Large intestine (tissue), 3 donors: ENCODE results near the gene STXBP6. TPM values are rescaled to one million over a fixed set of nuclear protein-coding genes. Genes with fewer than 3 reads are reported as not detected.

Source experiments
- DNase-seq, 2 donors: peaks; one replicate each; pipeline versions ENCODE4 v3.0.0 to v3.0.0-alpha.2; 2013
- H3K27ac ChIP-seq: one replicate; pipeline ENCODE4 v1.5.1; 2013; ENCODE audit warnings: low read length
- H3K27me3 ChIP-seq: 2 replicates; pipeline ENCODE4 v1.6.1; 2013; ENCODE audit warnings: low read length; ENCODE audit not compliant: control insufficient read depth, insufficient read depth
- H3K36me3 ChIP-seq: 2 replicates; pipeline ENCODE4 v1.6.1; 2013; ENCODE audit warnings: low read length; ENCODE audit not compliant: control insufficient read depth, insufficient read depth
- H3K4me1 ChIP-seq: one replicate; pipeline ENCODE4 v1.6.1; 2013; ENCODE audit warnings: low read length; ENCODE audit not compliant: control insufficient read depth, insufficient read depth
- H3K4me3 ChIP-seq: one replicate; pipeline ENCODE4 v1.5.1; 2013; ENCODE audit warnings: low read length
- H3K9me3 ChIP-seq: one replicate; pipeline ENCODE4 v1.6.1; 2013; ENCODE audit warnings: mild to moderate bottlenecking, low read depth, low read length, moderate library complexity; ENCODE audit not compliant: control insufficient read depth
- WGBS: methylation state at CpG from one replicate; pipeline ENCODE4 v1.1.5; 2013; ENCODE audit warnings: low lambda C conversion rate; ENCODE audit not compliant: insufficient coverage; 5-methylcytosine and 5-hydroxymethylcytosine counted together
- polyA plus RNA-seq: library from polyadenylated mRNA; unstranded; fragments of 120-200 nt; gene quantifications from one replicate; pipeline ENCODE4 v1.2.1, GENCODE V29; 2013

STXBP6 gene
- polyA plus RNA-seq, 1 donor: 27.8 TPM

- H3K27ac ChIP-seq: peak overlapping the region; percentile 48
- WGBS: 21% methylated on average over 2 of the region's 2 CpGs
- H3K36me3 ChIP-seq: no peaks in the 10 kb centered on the region
- H3K9me3 ChIP-seq: no peaks in the 10 kb centered on the region
- H3K4me3 ChIP-seq: no peak overlapping the region
- peak; percentile 25 to 42 for DNase-seq
- no peaks in the 10 kb centered on the region for H3K27me3 ChIP-seq
- peaks cover 11% of the 10 kb centered on the region for H3K4me1 ChIP-seq
Measured at GRCh38 chr14:25041898-25042297, 8.0 kb downstream of the STXBP6 start.

DNA sequence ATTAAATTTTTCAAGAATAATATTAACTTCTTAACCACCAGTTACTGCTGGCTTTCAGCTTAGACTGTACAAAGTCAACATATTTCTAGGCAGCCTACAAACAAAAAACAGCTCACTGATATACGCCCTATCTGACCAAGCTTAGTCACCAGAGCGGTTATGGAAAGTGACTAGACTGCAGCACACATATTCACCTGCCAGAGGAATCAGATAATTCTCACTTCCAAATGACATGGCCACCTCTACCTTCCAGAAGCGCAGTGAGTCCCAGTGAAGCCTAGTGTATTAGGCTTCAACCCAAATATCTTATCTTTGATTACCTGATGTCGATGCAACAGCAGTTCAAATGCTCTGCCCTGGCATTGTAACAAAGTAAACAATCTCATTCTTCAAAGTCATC is 8.5 kb downstream of the STXBP6 start:
- Histone ChIP-seq H3K4me1 (peaks cover 11% of the 10 kb centered on the region), H3K27ac (peak overlapping the region; percentile 48), H3K27me3 (no peaks in the 10 kb centered on the region), H3K36me3 (no peaks in the 10 kb centered on the region), H3K4me3 (no peak overlapping the region), H3K9me3 (no peaks in the 10 kb centered on the region)
- no CpG with 5 or more reads among the region's 4 CpGs for WGBS
- peak; percentile 45 to 78 for DNase-seq

DNA sequence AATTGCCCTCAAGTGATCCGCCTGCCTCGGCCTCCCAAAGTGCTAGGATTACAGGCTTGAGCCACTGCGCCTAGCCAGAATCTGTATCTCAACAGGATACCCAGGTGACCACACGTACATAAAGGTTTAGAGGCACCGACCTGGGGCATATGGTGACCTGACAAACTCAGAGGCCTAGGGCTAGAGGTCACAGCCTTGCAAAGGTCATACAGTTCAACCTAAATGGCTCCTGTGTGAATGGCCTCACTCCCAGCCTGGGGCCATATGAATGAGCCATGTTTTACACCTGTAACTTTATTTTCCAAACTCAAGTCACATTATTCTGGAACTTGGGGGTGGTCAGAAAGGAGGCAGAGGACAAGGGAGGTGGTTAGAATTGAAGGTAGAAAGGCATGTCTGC is 10.0 kb downstream of the STXBP6 start:
- H3K27me3 ChIP-seq: no peaks in the 10 kb centered on the region
- no CpG with 5 or more reads among the region's 5 CpGs for WGBS
- peaks cover 11% of the 10 kb centered on the region for H3K4me1 ChIP-seq
- no peaks in the 10 kb centered on the region for H3K36me3 ChIP-seq
- DNase-seq: no peak
- H3K27ac ChIP-seq: no peak overlapping the region
- H3K4me3 ChIP-seq: no peak overlapping the region
- no peaks in the 10 kb centered on the region for H3K9me3 ChIP-seq

GRCh38 chr14:25038044-25038668 is 11.8 kb downstream of the STXBP6 start:
- no peak overlapping the region for H3K27ac ChIP-seq
- no peaks in the 10 kb centered on the region for H3K36me3 ChIP-seq
- no peaks in the 10 kb centered on the region for H3K27me3 ChIP-seq
- DNase-seq: no peak
- WGBS: 89% methylated on average over 1 of the region's 4 CpGs
- peaks cover 17% of the 10 kb centered on the region for H3K4me1 ChIP-seq
- no peaks in the 10 kb centered on the region for H3K9me3 ChIP-seq
- no peak overlapping the region for H3K4me3 ChIP-seq

DNA sequence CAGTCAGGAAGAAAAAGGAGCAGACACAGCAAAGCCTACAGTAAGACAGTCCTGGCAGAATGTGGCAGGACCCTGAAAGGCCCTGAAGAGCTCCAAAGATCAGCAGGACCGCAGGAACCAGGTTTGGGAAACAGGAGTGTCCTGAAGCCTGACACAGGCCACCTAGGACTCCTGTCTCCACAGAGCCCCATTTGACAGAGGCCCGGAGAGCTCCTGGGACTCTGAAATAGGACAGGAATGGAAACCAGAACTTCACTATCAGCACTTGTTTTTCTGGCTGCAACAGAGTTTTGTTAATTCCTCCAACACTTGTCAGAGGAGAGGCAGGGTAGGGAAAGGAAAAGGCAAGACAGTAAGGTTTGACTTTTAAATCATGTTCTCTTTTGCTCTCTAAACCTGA is 12.9 kb downstream of the STXBP6 start:
- no peak overlapping the region for H3K27ac ChIP-seq
- H3K4me3 ChIP-seq: no peak overlapping the region
- no peak for DNase-seq
- H3K36me3 ChIP-seq: no peaks in the 10 kb centered on the region
- no peaks in the 10 kb centered on the region for H3K9me3 ChIP-seq
- no CpG with 5 or more reads among the region's 2 CpGs for WGBS
- H3K4me1 ChIP-seq: peaks cover 10% of the 10 kb centered on the region
- H3K27me3 ChIP-seq: no peaks in the 10 kb centered on the region

- Histone ChIP-seq H3K9me3 (no peaks in the 10 kb centered on the region), H3K4me3 (no peak overlapping the region), H3K36me3 (no peaks in the 10 kb centered on the region), H3K4me1 (peaks cover 6% of the 10 kb centered on the region), H3K27ac (peak overlapping the region; percentile 34), H3K27me3 (no peaks in the 10 kb centered on the region)
- 31% methylated on average over 4 of the region's 11 CpGs for WGBS
- DNase-seq: peak; percentile 62 to 89
Measured at GRCh38 chr14:25034803-25035681, 14.9 kb downstream of the STXBP6 start.

DNA sequence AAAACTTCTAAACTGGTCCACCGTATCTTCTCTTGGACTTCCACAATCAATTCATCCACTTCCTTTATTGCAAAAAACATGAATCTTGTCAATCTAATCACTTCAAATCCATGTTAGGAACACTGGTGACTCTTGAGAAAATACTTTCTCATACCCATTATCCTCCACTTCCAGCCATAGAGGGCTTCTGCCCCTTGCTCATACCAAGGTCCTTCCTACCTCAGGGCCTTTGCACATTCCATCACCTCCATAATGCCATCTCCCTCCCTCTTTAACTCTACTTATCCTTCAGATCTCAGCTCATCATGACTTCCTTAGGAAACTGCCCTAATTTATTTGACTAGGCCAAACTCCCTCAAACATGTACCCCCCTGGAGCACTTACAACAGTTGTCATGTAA is 16.6 kb downstream of the STXBP6 start:
- H3K9me3 ChIP-seq: no peaks in the 10 kb centered on the region
- no CpG with 5 or more reads among the region's 1 CpG for WGBS

GRCh38 chr14:25032092-25032784 is 17.7 kb downstream of the STXBP6 start:
- whole genome bisulfite sequencing: no CpG with 5 or more reads among the region's 10 CpGs
- H3K27me3 ChIP-seq: no peaks in the 10 kb centered on the region
- H3K36me3 ChIP-seq: no peaks in the 10 kb centered on the region
- no peak overlapping the region for H3K4me3 ChIP-seq
- no peak overlapping the region for H3K27ac ChIP-seq
- H3K9me3 ChIP-seq: no peaks in the 10 kb centered on the region
- peaks cover 6% of the 10 kb centered on the region for H3K4me1 ChIP-seq
- no peak for DNase-seq

More for the DNA sequence above, 16.6 kb downstream of the STXBP6 start:
- Histone ChIP-seq H3K4me3 (no peak overlapping the region), H3K27ac (no peak overlapping the region), H3K27me3 (no peaks in the 10 kb centered on the region), H3K4me1 (peaks cover 6% of the 10 kb centered on the region), H3K36me3 (no peaks in the 10 kb centered on the region)
- DNase-seq: no peak

DNA sequence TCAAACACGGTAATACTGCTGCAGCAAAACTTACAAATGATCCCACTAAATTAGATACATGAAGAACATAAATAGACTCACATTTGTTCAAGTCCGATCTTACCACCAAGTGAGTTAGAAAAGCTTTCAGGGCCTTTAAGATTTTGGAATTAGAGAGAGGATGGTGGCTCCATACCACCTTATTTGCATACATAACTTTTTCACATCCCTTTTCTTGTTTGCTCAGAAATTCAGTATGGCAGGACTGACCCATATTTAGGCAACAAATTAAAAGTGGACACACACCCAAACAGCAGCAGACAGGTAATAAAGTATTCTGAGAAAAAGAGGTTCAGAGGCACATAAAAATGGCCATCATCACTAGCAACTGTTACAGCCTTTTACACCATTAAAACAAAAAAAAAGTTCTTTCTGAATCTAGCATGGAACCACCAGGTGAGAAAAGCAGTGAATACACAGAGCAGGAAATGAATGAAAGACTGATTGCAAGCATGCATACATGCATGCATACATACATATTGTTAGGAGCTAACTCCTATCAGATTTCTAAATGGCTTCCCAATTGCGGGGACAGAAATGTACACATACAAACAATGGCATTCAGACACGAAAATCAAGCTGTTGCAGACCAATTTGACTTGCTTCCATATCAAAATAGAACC is 23.3 kb downstream of the STXBP6 start:
- Histone ChIP-seq H3K4me1 (no peaks in the 10 kb centered on the region), H3K9me3 (no peaks in the 10 kb centered on the region), H3K27me3 (no peaks in the 10 kb centered on the region), H3K27ac (no peak overlapping the region), H3K36me3 (no peaks in the 10 kb centered on the region), H3K4me3 (no peak overlapping the region)
- DNase-seq: no peak
- WGBS: no CpG with 5 or more reads among the region's 4 CpGs

GRCh38 chr14:25019892-25020291 is 30.1 kb downstream of the STXBP6 start:
- Histone ChIP-seq H3K4me3 (no peak overlapping the region), H3K27ac (no peak overlapping the region), H3K4me1 (peaks cover 4% of the 10 kb centered on the region), H3K36me3 (no peaks in the 10 kb centered on the region), H3K9me3 (no peaks in the 10 kb centered on the region), H3K27me3 (no peaks in the 10 kb centered on the region)
- DNase-seq: no peak
- WGBS: 67% methylated on average over 1 of the region's 1 CpG
